ENCODE data around the gene KCNMA1.
A peak's percentile ranks its signal among the peaks of the same experiment; 100 is the strongest.
"Not testable (repeated sequence)": the region's sequence is repeated elsewhere in the genome, so short reads cannot be mapped to it uniquely, and the experiment has no call there.

Gene KCNMA1

GRCh38 chr10:77588886-77589285, 48.7 kb downstream of the KCNMA1 start:
- DNase-seq (ENCODE audit: insufficient read length, low spot score) (no peak), FAIRE-seq (no peak)

DNA sequence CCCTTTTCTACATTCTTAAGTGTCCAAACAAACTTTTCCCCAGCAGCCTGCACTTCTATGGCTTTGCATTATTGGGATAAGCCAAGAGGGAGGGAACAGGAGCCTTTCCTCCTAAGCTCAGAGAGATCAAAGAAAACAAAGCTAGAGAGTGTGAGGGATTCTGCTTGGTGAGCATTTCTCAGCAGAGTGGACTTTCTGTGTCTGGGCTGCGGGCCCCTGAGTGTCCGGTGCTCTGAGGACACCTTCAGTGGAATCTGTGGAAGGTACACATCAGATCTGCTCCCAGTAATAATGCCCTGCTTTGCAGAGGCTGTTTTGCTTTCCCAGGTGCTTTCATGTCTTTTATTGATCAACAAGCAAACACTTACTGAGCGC, 50.2 kb downstream of the KCNMA1 start:
- FAIRE-seq (no peak), DNase-seq (ENCODE audit: insufficient read length, low spot score) (no peak)

DNA sequence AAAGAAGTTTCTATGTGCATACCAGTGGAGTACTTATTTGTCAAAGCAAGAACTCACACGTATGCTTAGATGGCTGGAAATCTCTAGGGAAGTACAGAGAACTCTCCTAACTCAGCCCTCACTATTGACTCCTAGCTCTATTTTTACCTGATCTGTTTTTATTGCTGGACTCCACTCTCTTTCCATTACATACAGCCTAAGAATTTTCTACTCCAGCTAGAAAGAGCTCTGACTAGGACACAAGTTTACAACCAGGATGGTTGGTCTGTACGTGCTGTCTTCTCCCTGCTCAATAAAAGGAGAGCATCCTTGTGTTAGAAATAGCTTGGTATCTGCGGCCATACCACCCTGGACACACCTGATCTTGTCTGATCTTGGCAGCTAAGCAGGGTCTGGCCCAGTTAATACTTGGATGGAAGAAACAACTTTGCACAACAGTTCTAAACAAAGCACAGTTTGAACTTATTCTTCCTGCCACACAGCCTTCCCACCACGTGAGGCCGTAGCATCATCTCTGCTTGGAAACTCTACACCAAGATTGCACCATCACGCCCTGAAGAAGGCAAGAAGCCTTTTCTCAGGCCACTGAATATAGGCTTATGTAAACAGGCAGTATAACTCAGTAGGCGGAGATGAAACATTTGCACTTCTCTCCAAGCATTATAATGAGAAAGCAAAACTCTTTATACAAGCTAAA, 50.7 kb downstream of the KCNMA1 start:
- FAIRE-seq (no peak), DNase-seq (ENCODE audit: insufficient read length, low spot score) (peak; percentile 47)

DNA sequence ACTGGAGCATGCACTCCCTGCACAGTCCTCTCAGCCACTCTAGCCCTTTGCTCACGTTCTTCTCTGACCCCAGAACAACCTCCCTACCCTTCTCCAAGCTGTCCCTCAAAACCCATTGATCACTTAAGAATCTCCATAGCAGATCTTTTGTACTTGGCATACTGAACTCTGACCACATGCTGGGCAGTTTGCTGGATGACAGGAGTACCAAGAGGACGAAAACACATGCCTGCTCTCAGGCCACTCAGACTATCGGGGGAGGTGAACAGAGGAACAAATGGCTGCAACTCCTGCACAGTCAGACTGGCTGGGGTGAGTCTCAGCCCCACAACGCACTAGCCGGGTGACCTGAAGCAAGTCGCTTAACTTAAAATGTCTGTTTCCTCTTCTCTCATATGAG, 52.7 kb downstream of the KCNMA1 start:
- DNase-seq (ENCODE audit: insufficient read length, low spot score): no peak
- FAIRE-seq: no peak

DNA sequence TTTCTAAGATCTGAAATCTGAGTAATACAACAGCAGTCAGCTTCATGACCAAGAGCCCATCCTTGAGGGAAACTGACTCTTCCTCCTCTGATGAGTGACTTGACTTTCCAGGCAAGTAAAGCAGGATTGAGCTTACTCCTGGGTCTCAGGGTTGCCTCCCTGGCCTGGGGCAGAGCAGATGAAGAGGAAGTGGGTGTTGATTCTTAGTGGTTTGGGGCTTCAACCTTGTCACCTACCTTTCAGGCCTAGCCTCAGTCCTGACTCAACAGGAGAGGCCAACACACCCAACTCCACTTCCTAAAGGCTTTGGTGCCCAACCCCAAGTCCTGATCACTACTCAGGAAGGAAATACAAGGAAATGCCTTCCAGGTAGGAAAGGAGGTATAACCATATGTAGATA, 54.1 kb downstream of the KCNMA1 start:
- FAIRE-seq (no peak), DNase-seq (ENCODE audit: insufficient read length, low spot score) (no peak)

DNA sequence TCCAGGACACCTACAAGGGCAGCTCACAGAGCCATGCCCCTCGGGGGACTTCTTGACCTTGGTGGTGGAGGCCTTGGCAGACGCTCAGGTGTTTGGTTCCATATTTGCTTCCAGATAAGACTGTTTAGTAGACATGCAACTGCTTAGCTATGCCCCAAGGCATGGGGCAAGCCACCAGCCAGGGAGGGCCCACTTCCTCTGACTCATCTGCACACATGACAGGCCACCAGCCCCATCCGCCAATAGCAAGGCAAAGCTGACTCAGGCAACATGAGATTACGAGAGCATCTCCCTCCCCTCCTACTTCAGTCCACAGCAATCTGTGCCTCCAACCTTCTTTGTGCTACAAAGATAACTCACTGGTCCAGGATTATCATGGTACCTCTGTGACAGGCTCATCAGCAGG, 54.9 kb downstream of the KCNMA1 start:
- FAIRE-seq: peak; percentile 96
- peak; percentile 88 for DNase-seq (ENCODE audit: insufficient read length, low spot score)

GRCh38 chr10:77581738-77582137, 55.9 kb downstream of the KCNMA1 start:
- no peak for FAIRE-seq
- no peak for DNase-seq (ENCODE audit: insufficient read length, low spot score)

DNA sequence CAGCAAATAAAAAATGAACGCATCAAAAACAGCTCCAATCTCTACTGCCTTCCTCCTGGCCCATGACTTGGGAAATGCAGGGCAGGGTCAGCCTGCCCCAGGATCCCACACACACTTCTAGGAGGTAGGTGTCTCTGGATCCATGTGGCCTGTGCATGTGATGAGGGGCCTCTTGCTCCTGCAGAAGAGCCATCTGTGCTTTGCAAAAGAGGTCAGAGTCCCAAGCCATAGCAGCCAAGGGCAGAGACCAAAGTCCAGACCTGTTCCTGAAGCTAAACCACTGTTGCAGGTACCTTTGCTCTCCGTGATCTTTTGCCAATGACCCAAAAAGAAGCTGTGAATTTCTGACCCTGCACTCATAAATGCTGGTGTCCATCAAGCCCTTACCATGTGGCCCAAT, 57.1 kb downstream of the KCNMA1 start:
- FAIRE-seq (no peak), DNase-seq (ENCODE audit: insufficient read length, low spot score) (no peak)

- no peak for FAIRE-seq
Observed at GRCh38 chr10:77578583-77579227, 58.9 kb downstream of the KCNMA1 start.

GRCh38 chr10:77577666-77578229, 59.9 kb downstream of the KCNMA1 start:
- no peak for FAIRE-seq
- DNase-seq (ENCODE audit: insufficient read length, low spot score): no peak

More at GRCh38 chr10:77578583-77579227, 58.9 kb downstream of the KCNMA1 start:
- no peak for DNase-seq (ENCODE audit: insufficient read length, low spot score)

DNA sequence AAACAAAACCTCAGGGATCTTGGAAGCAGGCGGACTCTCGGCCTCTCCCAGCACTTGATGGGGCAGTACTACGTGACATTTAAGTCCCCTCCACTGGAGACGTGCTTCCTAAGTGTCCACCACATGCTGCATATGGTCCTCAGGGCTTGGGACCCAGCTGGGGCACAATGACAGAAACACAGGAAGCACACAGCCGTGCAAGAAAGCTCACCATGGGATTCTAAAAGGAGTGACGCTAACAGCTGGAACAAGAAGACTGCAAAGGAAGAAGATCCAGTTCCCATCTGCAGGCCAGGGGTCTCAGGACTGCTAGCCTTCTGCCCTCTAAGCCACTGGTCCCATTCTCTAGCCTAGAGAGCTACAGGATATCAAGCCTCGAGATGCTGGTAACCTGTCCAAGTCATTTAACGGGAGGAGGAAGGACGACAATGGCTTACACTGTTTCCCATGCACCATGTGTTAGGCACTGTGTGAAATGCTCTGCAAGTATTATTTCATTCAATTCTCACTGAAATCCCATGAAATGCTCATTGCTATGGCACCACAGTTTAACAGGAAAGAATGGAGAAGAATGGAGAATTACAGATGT, 61.1 kb downstream of the KCNMA1 start:
- no peak for DNase-seq (ENCODE audit: insufficient read length, low spot score)
- no peak for FAIRE-seq

GRCh38 chr10:77576007-77576367, 61.6 kb downstream of the KCNMA1 start:
- FAIRE-seq (no peak), DNase-seq (ENCODE audit: insufficient read length, low spot score) (no peak)

- DNase-seq (ENCODE audit: insufficient read length, low spot score): no peak
- FAIRE-seq: no peak
Observed at GRCh38 chr10:77575271-77576006, 62.2 kb downstream of the KCNMA1 start.

- FAIRE-seq (no peak), DNase-seq (ENCODE audit: insufficient read length, low spot score) (no peak)
Observed at GRCh38 chr10:77574438-77574837, 63.2 kb downstream of the KCNMA1 start.

DNA sequence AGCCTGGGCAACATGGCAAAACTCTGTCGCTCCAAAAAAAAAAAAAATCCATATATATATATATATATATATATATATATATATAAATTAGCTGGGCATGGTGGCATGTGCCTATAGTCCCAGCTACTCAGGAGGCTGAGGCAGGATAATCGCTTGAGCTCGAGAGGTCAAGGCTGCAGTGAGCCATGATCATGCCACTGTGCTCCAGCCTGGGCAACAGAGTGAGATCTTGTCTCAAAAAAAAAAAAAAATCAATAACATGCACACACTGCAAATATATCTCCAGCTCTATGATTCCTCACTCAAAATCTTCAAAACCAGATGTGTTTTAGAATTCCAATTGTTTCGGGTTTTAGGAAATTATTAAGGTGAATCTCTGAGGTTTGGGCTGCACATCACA, 65.1 kb downstream of the KCNMA1 start:
- not testable (repeated sequence) for FAIRE-seq; DNase-seq (ENCODE audit: insufficient read length, low spot score)

DNA sequence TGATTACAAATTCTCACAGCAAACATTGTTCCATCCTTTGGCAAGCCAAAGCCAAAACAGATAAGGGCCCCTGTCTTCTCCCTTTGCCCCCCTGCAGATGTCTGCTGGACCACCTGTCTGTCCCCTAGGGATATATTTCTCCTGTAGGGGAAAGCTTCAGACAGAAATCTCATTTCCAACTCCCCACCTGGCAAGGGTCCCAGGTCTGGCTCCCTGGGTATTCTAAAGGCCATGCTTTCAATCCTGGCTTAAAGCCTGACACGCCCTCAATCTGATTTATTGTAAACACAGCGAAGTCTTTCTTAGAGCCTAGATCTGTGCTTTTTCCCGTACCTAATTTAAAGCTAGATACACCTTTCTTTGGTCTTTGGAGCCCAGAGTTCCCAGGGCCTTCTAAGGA, 66.1 kb downstream of the KCNMA1 start:
- FAIRE-seq: no peak
- DNase-seq (ENCODE audit: insufficient read length, low spot score): no peak

DNA sequence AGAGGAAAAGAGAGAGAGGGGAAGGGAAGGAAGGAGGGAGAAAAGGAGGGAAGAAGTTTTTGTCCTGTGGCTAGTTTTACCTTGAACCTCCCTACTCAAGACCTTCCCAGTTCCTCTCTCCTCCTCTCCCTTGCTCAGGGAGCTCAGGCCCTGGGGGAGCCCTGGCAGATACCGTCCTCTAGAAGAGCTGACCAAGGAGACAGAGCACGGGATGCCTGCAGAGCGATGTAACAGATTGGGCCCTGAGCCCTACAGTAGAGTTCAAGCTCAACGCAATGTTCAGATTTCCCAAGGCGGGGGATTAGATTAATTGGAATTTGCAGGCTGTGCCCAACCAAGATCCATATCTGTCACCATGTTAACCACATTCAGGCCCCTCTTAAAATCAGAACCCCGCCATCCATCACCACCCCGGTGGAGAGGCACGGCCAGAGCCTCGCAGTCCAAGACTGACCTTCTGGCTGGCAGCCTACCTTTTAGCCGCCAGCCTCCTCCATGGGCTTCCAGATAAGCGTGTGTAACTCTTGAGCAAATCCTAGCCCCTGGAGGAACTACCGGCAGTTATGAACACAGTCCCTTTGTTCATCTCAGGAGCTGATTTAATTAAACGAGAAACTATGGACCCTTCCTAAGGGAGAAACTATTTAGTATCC, 70.6 kb downstream of the KCNMA1 start:
- no peak for FAIRE-seq
- DNase-seq (ENCODE audit: insufficient read length, low spot score): no peak

DNA sequence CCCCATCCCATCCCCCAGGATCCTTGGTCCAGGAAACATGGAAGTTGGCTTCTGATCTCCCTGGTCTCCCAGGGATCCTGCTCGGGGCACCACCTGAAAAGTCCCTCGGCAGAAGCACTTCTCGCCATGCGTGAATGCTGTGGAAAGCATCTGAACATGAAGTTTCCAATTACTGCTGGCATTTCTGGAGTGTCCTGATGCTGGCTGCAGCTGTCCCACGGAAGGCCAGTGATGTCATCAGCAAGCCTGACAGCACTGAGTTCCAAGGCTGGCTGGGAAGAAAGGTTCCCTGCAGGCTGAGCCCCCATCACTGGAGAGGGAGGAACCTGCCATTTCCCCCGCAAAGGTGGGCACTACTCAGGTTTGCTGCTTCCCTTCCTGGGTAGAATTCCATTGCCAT, 71.4 kb downstream of the KCNMA1 start:
- no peak for DNase-seq (ENCODE audit: insufficient read length, low spot score)
- no peak for FAIRE-seq

GRCh38 chr10:77565590-77566023, 72.0 kb downstream of the KCNMA1 start:
- FAIRE-seq: peak; percentile 33
- DNase-seq (ENCODE audit: insufficient read length, low spot score): no peak

DNA sequence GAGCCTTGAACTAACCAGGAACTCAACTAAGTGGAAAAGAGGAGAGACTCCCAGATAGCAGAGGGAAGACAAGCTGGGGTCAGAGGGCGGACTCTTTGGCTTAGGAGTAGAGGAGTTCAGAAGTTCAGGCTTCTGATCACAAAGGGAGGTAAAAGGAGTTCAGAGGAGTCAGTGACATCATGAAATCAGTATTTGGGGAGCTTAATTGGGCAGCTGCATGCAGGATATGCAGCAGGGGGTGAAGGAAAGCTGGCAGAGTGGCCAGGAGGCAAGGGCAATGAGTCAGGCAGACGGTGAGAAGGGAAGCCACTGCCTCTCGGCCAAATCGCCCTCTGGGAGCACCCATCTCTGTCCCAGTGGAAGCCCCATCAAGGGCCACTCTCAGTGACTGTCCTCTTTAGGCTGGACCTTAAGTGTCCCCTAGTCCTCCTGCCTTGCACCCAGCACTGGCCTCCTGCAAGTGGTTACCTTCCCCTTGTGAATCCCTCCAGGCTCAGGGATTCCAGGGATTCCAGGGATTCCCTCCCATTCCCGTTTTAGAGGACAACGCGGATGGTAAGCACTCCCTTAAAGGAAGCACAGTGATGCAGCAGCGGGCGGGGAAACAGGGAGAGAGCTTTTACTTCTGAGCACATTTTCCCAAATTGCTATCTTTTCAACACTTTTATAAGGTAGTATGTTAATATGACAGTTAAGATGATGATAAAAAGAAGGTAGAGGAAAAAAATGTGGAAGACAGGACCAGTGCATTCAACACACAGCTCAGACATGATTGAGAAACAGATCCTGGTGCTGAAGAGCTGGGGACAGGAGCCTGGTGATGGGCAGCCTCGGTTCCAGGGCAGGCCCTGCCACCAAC, 72.6 kb downstream of the KCNMA1 start:
- FAIRE-seq (peak; percentile 52), DNase-seq (ENCODE audit: insufficient read length, low spot score) (peak; percentile 67)
